Natural killer cell treated with Interleukin-12 subunit alpha and Interleukin-12 subunit beta and Interleukin-15 and Interleukin-18, amount 100 ng/mL, for 72 hours (primary cell): Measurements from ENCODE around the gene POU6F1. TPM values are rescaled to one million over a fixed set of nuclear protein-coding genes. Genes with fewer than 3 reads are reported as not detected.

Experiments used
- ATAC-seq, 2 donors: fragments of 150-1000 bp; cut with Tn5 transposase in 1 of 2; sonication (Bioruptor Pico), chemical (Tn5 transposase) in 1 of 2; 2 replicates each; pipeline ENCODE4 v1.10.0; 2021
- DNase-seq: peaks from one replicate; pipeline ENCODE4 v3.0.0; 2022; ENCODE audit warnings: low spot score
- H3K27ac Mint-ChIP-seq, 2 donors: 1 replicate in 1 of 2; 2 replicates in 1 of 2; pipeline ENCODE4 v1.8.0; 2022; ENCODE audit warnings: mixed read lengths in 2 of 2, mild to moderate bottlenecking in 1 of 2, moderate library complexity in 1 of 2
- H3K27me3 Mint-ChIP-seq, 2 donors: 1 replicate in 1 of 2; 2 replicates in 1 of 2; pipeline ENCODE4 v1.8.0; 2022; ENCODE audit warnings: mixed read lengths in 2 of 2
- H3K36me3 Mint-ChIP-seq: one replicate; pipeline ENCODE4 v1.8.0; 2022; ENCODE audit warnings: mixed read lengths
- H3K4me1 Mint-ChIP-seq, 2 donors: 1 replicate in 1 of 2; 2 replicates in 1 of 2; pipeline ENCODE4 v1.8.0; 2022; ENCODE audit warnings: low read depth in 2 of 2, mixed read lengths in 2 of 2, mild to moderate bottlenecking in 1 of 2
- H3K4me3 Mint-ChIP-seq: one replicate; pipeline ENCODE4 v1.8.0; 2022; ENCODE audit warnings: mixed read lengths
- H3K9me3 Mint-ChIP-seq: 2 replicates; pipeline ENCODE4 v1.8.0; 2022; ENCODE audit warnings: mixed read lengths
- total RNA-seq, 2 donors: library from RNA; stranded (reverse); gene quantifications; one replicate each; pipeline ENCODE4 v1.2.3, GENCODE V29; 2022

Gene POU6F1
- total RNA-seq, 2 donors from 2014 or later: 3.6 to 5.3 TPM

- DNase-seq (no peak), ATAC-seq (no peak)
- no peaks in the 10 kb centered on the region for H3K9me3 Mint-ChIP-seq
- no peak overlapping the region for H3K27ac Mint-ChIP-seq
- no peak overlapping the region for H3K4me3 Mint-ChIP-seq
- peaks cover 12 to 32% of the 10 kb centered on the region in 2 donors for H3K4me1 Mint-ChIP-seq
- H3K36me3 Mint-ChIP-seq: no peaks in the 10 kb centered on the region
- no peaks in the 10 kb centered on the region for H3K27me3 Mint-ChIP-seq
Measured at GRCh38 chr12:51150777-51151176, 67.1 kb downstream of the POU6F1 start.

DNA sequence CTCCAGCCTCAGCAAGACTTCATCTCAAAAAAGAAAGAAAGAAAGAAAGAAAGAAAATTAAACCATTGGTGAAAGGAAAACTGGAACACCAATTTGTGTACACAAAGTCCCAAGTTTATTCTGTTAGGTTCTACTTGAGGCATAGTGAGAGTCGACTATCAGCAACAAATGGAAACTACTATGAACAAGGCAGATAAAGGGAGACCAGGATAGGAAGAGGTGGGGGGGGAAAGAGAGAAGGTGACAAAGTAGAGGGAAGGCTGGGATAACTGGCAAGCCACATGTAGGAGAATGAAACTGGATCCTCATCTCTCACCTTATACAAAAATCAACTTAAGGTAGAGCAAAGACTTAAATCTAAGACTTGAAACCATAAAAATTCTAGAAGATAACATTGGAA is 70.6 kb downstream of the POU6F1 start:
- Mint-ChIP-seq H3K4me1 (peaks cover 14 to 33% of the 10 kb centered on the region in 2 donors), H3K27me3 (no peaks in the 10 kb centered on the region), H3K4me3 (no peak overlapping the region), H3K9me3 (no peaks in the 10 kb centered on the region), H3K36me3 (peaks cover 6% of the 10 kb centered on the region), H3K27ac (no peak overlapping the region)
- DNase-seq (no peak), ATAC-seq (no peak)

DNA sequence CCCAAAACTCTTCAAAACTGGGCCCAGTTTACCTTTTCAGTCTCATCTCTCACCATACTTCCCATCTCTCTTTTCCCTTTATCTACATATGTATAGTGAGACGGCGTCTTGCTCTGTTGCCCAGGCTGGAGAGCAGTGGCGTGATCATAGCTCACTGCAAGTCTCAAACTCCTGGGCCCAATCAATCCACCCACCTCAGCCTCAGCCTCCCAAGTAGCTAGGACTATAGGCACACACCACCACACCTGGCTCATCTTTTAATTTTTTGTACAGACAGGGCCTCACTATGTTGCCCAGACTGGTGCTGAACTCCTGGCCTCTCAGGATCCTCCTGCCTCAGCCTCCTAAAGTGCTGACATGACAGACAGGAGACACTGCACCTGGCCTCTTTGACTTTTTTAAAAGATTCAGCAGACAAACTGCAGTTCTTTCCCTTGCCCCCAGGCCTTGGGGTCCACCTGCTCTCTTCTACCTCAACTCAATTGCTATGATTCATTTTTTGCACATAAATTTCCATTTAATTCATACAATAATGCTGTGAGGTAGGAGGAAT is 78.5 kb downstream of the POU6F1 start:
- Mint-ChIP-seq H3K36me3 (peaks cover 6% of the 10 kb centered on the region), H3K4me3 (no peak overlapping the region), H3K4me1 (peaks cover 9 to 11% of the 10 kb centered on the region in 2 donors), H3K9me3 (no peaks in the 10 kb centered on the region), H3K27me3 (no peaks in the 10 kb centered on the region), H3K27ac (no peak overlapping the region)
- no peak for DNase-seq
- no peak for ATAC-seq

Other genes with a start within 250 kb of the POU6F1 start
- 10 to 100 TPM; 76.1 to 94.3 TPM for gene SLC11A2, start 191.7 kb downstream of the POU6F1 start, total RNA-seq
- 100 to 1,000 TPM in 1 of 2 donors, 10 to 100 TPM in 1; 46.5 to 106 TPM for gene LETMD1, start 169.7 kb downstream of the POU6F1 start, total RNA-seq
- 10 to 100 TPM; 24.1 to 32.7 TPM for gene CSRNP2, start 134.5 kb downstream of the POU6F1 start, total RNA-seq
- 10 to 100 TPM; 33.0 to 46.0 TPM for gene TFCP2, start 44.9 kb downstream of the POU6F1 start, total RNA-seq
- gene DAZAP2, start 20.8 kb upstream of the POU6F1 start, total RNA-seq: 100 to 1,000 TPM in 1 of 2 donors, 10 to 100 TPM in 1; 78.3 to 141 TPM
- gene SMAGP, start 52.4 kb upstream of the POU6F1 start, total RNA-seq: 10 to 100 TPM in 1 of 2 donors, 1 to 10 TPM in 1; 3.8 to 11.5 TPM
- 100 to 1,000 TPM in 1 of 2 donors, 10 to 100 TPM in 1; 93.6 to 115 TPM for gene BIN2, start 106.1 kb upstream of the POU6F1 start, total RNA-seq
- under 1 TPM in 1 of 2 donors, not detected in 1; 0.31 TPM for gene CELA1, start 128.6 kb upstream of the POU6F1 start, total RNA-seq
- gene GALNT6, start 173.3 kb upstream of the POU6F1 start, total RNA-seq: 10 to 100 TPM; 13.2 to 23.5 TPM
- 1 to 10 TPM; 4.3 to 6.3 TPM for gene SLC4A8, start 206.8 kb upstream of the POU6F1 start, total RNA-seq